GM21390 (cell line): ENCODE results near the gene ZMPSTE24.
"Not testable (repeated sequence)": the region's sequence is repeated elsewhere in the genome, so short reads cannot be mapped to it uniquely, and the experiment has no call there.

Experiments
- ATAC-seq: cut with Tn5 transposase; IDR thresholded peaks from one replicate; pipeline ENCODE4 v1.9.1; 2021; ENCODE audit not compliant: unreplicated experiment

Gene ZMPSTE24

GRCh38 chr1:40257688-40258444 lies at the start of gene ZMPSTE24:
Gene ZMPSTE24 (plus strand): TSS chr1:40258236. CDS start chr1:40258272, 36 bp downstream.
- ATAC-seq, result peak; percentile 87

- no peak for ATAC-seq
Observed at GRCh38 chr1:40210511-40211204, 47.4 kb upstream of the ZMPSTE24 start.

GRCh38 chr1:40218333-40218732 lies 39.7 kb upstream of the ZMPSTE24 start:
- ATAC-seq, result no peak

- ATAC-seq, result not testable (repeated sequence)
Observed at GRCh38 chr1:40221471-40221905, 36.5 kb upstream of the ZMPSTE24 start.

GRCh38 chr1:40221977-40222772 lies 35.9 kb upstream of the ZMPSTE24 start:
- ATAC-seq, result no peak

- ATAC-seq, result no peak
Observed at GRCh38 chr1:40224040-40224439, 34.0 kb upstream of the ZMPSTE24 start.

- ATAC-seq, result no peak
Observed at GRCh38 chr1:40226192-40226591, 31.8 kb upstream of the ZMPSTE24 start.

- peak; percentile 91 for ATAC-seq
Observed at GRCh38 chr1:40232444-40232843, 25.6 kb upstream of the ZMPSTE24 start.

- ATAC-seq, result no peak
Observed at GRCh38 chr1:40239626-40240025, 18.4 kb upstream of the ZMPSTE24 start.

- ATAC-seq, result no peak
Observed at GRCh38 chr1:40240390-40240789, 17.6 kb upstream of the ZMPSTE24 start.

GRCh38 chr1:40241362-40241761 lies 16.7 kb upstream of the ZMPSTE24 start:
- no peak for ATAC-seq

GRCh38 chr1:40243351-40243750 lies 14.7 kb upstream of the ZMPSTE24 start:
- no peak for ATAC-seq

GRCh38 chr1:40244138-40244744 lies 13.8 kb upstream of the ZMPSTE24 start:
- ATAC-seq, result no peak

GRCh38 chr1:40245686-40246085 lies 12.3 kb upstream of the ZMPSTE24 start:
- no peak for ATAC-seq

- no peak for ATAC-seq
Observed at GRCh38 chr1:40247655-40248054, 10.4 kb upstream of the ZMPSTE24 start, which contains the start of gene TMCO2. Gene TMCO2 (plus strand): TSS chr1:40247937. CDS start chr1:40247994, 57 bp downstream.

- no peak for ATAC-seq
Observed at GRCh38 chr1:40248412-40248811, 9.6 kb upstream of the ZMPSTE24 start.

- ATAC-seq, result no peak
Observed at GRCh38 chr1:40251456-40251855, 6.6 kb upstream of the ZMPSTE24 start.

- ATAC-seq, result no peak
Observed at GRCh38 chr1:40252601-40253000, 5.4 kb upstream of the ZMPSTE24 start.

- ATAC-seq, result no peak
Observed at GRCh38 chr1:40255231-40255630, 2.8 kb upstream of the ZMPSTE24 start.

- no peak for ATAC-seq
Observed at GRCh38 chr1:40256401-40257084, 1.5 kb upstream of the ZMPSTE24 start.
